NCI-H2196 (cell line): ENCODE data around the gene CSTA.

Experiments used
- DNase-seq: peaks from one replicate; lab custom pipeline; 2025; ENCODE audit not compliant: unreplicated experiment; lab: John Stamatoyannopoulos, UW

The CSTA gene

DNA sequence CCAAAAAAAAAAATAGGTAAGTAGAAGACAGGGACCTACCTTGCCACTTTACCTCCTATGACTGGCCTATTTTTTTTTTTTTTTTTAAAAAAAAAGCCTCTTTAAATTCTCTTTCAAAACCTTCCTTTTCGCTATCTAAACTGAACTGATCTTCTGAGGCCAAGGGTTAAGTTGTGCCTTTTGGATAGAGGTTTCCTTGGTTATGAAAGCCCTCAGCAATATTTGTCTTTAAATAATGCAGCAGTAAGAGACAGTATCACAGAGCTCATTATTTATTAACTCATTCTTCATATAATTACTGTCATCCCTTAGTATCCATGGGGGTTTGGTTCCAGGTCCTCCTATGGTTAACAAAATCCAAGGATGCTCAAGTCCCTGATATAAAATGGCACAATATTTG, 49.0 kb downstream of the CSTA start:
- no peak for DNase-seq

DNA sequence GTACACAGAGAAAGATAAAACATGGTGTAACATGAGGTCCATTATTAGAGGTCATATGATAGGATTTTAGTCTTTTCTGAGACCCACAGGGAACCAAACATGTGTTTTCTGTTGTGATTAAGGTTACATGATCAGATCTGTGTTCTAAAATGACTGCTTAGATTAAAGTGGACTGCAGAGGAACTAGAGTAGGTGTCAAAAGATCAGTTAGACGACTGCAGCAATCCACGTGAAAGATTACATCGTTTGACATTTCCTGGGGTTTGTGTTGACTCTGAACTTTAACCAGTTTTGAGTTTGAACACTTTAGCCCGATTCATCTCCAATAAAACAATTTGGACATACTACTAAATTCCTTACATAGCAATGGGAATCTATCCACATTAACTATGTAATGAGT, 52.9 kb downstream of the CSTA start:
- DNase-seq: no peak

DNA sequence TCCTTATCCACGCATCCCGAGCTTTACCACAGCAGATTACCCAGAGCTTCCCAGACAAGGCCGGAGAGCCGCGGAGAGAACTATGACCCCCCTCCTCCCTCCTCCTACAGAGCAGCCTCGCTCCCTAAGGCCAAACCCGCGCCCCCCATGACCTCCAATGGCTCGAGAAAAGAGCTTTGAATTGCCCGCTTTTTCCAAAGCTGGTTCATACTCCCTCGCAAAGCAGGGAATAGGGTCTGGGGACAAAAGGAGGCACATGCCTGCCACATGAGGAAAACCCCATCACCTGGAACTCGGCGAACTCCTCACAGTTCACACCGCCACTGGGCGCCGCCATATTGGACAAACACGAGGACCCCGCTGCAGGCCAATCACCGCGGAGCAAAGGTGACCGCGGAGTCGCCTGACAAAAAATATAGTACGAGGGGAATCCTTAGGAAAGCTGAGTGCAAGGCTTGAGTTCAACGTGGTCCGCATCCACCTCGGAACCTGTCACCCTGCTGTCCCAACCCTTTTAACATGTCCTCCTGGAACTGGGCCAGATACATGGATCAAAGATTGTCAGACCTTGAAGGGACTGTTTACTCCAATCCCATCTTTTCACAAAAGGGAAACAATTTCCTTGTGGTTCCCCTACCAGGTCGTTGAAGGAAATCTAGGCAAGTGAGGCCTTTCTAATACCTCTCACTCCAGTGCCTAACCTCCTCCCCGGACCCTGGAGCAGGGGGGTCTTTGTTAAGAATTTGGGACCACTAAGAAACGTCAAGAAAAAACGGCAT, 58.0 kb downstream of the CSTA start, which contains the start of gene MIX23:
MIX23 (minus strand) TSS at position 344 of the 779 bp plus-strand sequence; CDS start at position 337, 7 bp downstream.
- peak; percentile 94 for DNase-seq

DNA sequence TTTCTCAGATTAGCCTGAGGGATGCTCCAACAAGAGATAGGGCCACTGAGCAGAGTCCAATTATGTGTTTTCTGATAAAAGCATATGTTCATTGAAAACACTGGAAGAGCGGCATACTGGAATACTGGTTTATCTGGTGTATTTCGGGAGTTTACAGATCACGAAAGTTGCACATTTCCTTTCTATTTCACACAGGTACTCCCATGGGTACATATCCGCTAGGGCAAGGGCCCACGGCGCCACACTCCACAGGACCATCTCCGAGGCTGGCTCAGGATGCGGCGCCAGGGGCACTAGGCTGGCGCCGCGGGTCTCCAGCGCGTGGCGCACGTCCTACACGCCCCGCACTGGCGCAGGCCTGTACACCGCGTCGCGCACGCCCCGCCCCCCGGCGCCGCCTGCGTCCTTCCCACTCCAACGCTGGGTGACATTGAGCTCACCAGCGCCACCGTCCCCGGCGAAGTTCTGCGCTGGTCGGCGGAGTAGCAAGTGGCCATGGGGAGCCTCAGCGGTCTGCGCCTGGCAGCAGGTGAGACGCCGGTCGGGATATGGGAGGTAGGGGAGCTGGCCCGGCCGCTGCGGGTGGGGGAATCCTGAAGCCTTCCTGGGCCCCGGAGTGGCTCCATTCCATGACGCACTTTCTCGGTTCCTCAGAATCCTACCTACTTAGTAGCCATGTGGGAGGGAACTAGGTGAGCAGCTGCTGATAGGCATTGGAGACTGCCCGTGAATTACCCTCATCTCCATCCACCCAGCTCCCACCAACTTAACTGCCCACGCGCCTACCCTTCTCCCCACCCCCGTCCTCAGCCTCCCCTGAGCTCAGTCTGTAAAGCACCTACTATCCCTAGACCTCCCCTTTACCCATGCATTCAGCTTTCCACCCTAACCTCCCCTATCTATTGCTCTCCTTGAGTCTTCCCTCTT, 59.0 kb downstream of the CSTA start, which contains the start of gene FAM162A:
FAM162A (plus strand) TSS at position 412 of the 927 bp plus-strand sequence; CDS start at position 496, 84 bp downstream.
- peak; percentile 97 for DNase-seq

DNA sequence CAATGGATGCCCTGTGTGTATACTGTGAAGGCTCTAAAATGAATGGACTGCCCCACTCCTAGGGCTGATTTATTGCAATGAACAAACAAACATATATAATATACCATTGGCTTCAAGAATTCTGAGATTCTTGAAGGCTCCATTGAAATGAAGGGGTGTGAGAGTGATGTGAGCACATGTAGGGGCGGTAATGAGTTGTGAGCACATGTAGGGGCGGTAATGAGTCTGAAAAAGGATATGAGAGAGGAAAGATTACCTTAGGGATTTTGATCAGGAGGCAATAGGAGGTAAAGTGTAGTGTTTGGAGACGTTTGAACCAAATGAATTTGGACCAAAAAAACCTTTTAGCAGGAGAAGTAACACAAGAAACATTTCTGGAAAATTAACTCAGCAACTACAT, 62.7 kb downstream of the CSTA start:
- no peak for DNase-seq

DNA sequence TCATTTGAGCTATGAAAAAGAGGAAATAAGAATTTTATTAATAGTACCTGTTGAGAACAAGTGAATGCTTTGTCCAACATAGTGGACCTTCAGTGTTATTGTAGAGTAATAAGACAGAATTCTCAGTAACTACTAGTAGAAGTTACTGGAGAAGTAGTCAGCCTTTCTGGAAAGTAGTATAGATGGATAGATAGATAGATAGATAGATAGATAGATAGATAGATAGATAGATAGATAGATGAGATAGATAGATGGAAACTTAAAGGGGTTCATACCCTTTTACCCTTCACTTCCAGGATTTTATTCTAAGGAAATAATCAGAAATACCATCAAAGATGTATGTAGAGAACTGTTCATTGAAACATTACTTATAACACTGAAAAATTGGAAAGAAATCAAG, 64.1 kb downstream of the CSTA start:
- no peak for DNase-seq

DNA sequence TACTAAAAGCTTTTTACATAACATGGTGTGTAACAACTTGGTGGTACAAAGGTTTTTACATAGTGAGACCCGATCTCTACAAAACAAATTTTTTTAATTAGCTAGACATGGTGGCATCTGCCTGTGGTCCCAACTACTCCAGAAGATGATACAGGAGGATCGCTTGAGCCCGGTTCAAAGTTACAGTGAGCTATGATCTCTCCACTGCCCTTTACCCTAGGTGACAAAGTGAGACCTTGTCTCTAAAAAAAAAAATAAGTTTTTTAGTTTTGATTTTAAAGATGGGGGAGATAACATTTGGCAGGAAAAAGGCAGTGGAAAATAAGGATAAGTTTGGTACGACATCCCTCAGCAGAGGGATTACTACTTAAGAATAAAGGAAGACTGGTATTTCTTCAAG, 64.8 kb downstream of the CSTA start:
- no peak for DNase-seq

DNA sequence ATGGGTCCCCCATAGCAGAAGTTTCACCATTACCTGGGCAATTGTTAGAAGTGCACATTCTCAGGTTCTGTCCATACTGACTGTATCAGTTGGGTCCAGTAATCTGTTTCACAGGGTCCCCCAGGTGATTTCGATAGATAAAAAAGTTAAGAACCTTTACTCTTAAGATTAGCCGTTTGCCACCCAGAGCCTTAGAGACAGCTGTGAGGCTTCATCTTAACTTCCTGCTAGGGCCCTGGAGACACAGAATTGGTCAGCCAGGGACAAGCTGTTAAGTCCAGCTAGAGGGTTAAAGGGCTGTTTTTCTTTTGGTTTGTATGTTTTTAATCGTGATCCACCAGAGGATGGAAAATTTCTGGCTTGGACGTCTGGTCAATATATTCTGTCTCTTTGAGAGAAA, 65.6 kb downstream of the CSTA start:
- DNase-seq: no peak
